HEK293T (cell line): Measurements from ENCODE around the gene LZTR1.

ENCODE experiments used
- BHLHE40 ChIP-seq: fragments of 450-650 bp; IDR thresholded peaks from 2 replicates; pipeline ENCODE4 v1.6.1; 2016; ENCODE audit warnings: mild to moderate bottlenecking, moderate library complexity, borderline replicate concordance
- ELF4 ChIP-seq: fragments of 450-650 bp; IDR thresholded peaks from 2 replicates; pipeline ENCODE4 v1.6.1; 2017; ENCODE audit warnings: antibody characterized with exemption
- FOXK2 ChIP-seq: fragments of 450-650 bp; IDR thresholded peaks from 2 replicates; pipeline ENCODE4 v1.6.1; 2016; ENCODE audit warnings: mild to moderate bottlenecking
- L3MBTL2 ChIP-seq: fragments of 450-650 bp; conservative IDR thresholded peaks from 2 replicates; pipeline ENCODE4 v1.6.1; 2016; ENCODE audit warnings: mild to moderate bottlenecking
- NFRKB ChIP-seq: fragments of 450-650 bp; IDR thresholded peaks from 2 replicates; pipeline ENCODE4 v1.6.1; 2016; ENCODE audit warnings: mild to moderate bottlenecking, moderate library complexity
- SP1 ChIP-seq: fragments of 450-650 bp; IDR thresholded peaks from 2 replicates; pipeline ENCODE4 v1.6.1; 2017
- SUZ12 ChIP-seq: fragments of 450-650 bp; IDR thresholded peaks from 2 replicates; pipeline ENCODE4 v1.6.1; 2016; ENCODE audit warnings: mild to moderate bottlenecking
- TARDBP ChIP-seq: fragments of 450-650 bp; IDR thresholded peaks from 2 replicates; pipeline ENCODE4 v1.6.1; 2016
- ZNF384 ChIP-seq: fragments of 450-650 bp; IDR thresholded peaks from 2 replicates; pipeline ENCODE4 v1.6.1; 2016
- TF ChIP-seq, protein P1 (sequence below): fragments of 450-650 bp; IDR thresholded peaks from 2 replicates; pipeline ENCODE4 v1.6.1; 2016

DNA sequence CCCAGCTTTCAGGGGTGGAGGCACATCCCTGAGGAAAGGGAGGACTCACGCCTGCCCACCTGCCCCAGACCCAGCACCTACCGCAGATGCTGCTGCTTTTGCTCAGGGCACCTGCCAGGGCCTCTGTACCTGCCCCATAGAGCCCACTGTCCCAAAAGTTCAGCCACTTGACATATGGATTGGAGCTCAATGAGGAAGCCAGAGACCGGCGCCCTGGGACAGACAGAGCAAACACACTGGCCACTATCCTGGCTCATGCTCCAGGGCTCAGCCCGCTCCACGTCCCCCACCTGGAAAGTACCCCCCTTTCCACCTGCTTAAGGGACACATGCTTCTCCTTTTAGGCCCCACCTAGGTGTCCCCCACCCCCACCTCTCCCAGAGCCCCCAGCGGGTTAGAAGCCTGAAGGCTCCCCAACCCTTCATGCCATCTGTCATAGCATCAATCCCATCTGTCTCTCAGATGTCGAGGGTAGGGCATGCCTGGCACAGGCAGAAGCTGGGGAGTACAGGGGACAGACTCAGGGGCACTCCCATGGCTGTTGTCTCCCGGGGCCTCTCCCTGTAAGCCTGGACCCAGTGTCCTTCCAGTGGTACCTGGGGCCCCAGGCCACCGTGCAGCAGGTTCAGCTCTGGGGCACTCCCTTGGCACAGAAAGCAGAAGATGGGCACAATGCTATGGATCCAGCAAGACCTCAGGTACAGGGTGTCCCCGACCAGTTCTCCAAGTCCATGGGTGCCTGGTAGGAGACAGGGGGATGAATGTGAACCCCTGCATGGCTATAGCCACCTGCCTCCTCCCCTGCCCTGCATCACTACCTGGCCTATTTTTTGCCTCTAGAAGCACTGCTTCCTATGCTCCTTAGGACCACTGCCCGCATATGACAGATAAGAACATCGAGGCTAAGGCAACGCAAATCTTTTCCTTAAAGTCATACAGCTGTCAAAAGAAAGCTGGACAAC lies 30.6 kb downstream of the LZTR1 start:
- TF ChIP-seq SP1 (no peak), ELF4 (no peak), SUZ12 (no peak), TARDBP (no peak), FOXK2 (no peak), NFRKB (no peak), ZNF384 (no peak), BHLHE40 (no peak), L3MBTL2 (no peak)
- TF ChIP-seq, protein P1, sequence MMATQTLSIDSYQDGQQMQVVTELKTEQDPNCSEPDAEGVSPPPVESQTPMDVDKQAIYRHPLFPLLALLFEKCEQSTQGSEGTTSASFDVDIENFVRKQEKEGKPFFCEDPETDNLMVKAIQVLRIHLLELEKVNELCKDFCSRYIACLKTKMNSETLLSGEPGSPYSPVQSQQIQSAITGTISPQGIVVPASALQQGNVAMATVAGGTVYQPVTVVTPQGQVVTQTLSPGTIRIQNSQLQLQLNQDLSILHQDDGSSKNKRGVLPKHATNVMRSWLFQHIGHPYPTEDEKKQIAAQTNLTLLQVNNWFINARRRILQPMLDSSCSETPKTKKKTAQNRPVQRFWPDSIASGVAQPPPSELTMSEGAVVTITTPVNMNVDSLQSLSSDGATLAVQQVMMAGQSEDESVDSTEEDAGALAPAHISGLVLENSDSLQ: no peak
